Globus pallidus (tissue), 1 donor: ENCODE data around the gene PITPNM2.

Experiments used
- DNase-seq: peaks from one replicate; pipeline ENCODE4 v3.0.0-alpha.2; 2015; ENCODE audit warnings: low spot score

The PITPNM2 gene

GRCh38 chr12:123150744-123151456 lies at the start of gene PITPNM2:
PITPNM2 (minus strand) TSS chr12:123151090; CDS start chr12:123034590, 116,500 bp downstream.
- peak; percentile 39 for DNase-seq

- DNase-seq = no peak
Observed at GRCh38 chr12:123200414-123200813, 49.5 kb upstream of the PITPNM2 start.

GRCh38 chr12:123199936-123200335 lies 49.0 kb upstream of the PITPNM2 start:
- DNase-seq = no peak

GRCh38 chr12:123187637-123188036 lies 36.7 kb upstream of the PITPNM2 start:
- DNase-seq = no peak

GRCh38 chr12:123180171-123180570 lies 29.3 kb upstream of the PITPNM2 start:
- DNase-seq = no peak

- no peak for DNase-seq
Observed at GRCh38 chr12:123171967-123172366, 21.1 kb upstream of the PITPNM2 start.

- DNase-seq = no peak
Observed at GRCh38 chr12:123167329-123167728, 16.4 kb upstream of the PITPNM2 start.

- DNase-seq = no peak
Observed at GRCh38 chr12:123165537-123165936, 14.6 kb upstream of the PITPNM2 start.

GRCh38 chr12:123164710-123165261 lies 13.9 kb upstream of the PITPNM2 start:
- no peak for DNase-seq

- DNase-seq = no peak
Observed at GRCh38 chr12:123164222-123164621, 13.3 kb upstream of the PITPNM2 start.

- DNase-seq = no peak
Observed at GRCh38 chr12:123163227-123163626, 12.3 kb upstream of the PITPNM2 start.

GRCh38 chr12:123160801-123161487 lies 10.1 kb upstream of the PITPNM2 start:
- no peak for DNase-seq

- no peak for DNase-seq
Observed at GRCh38 chr12:123153906-123154305, 3.0 kb upstream of the PITPNM2 start.

GRCh38 chr12:123152833-123153232 lies 1.9 kb upstream of the PITPNM2 start:
- no peak for DNase-seq

- no peak for DNase-seq
Observed at GRCh38 chr12:123151457-123152454, 866 bp upstream of the PITPNM2 start.

GRCh38 chr12:123150275-123150743 lies 581 bp downstream of the PITPNM2 start:
- DNase-seq = no peak

GRCh38 chr12:123149501-123150274 lies 1.2 kb downstream of the PITPNM2 start:
- no peak for DNase-seq

GRCh38 chr12:123149088-123149487 lies 1.8 kb downstream of the PITPNM2 start:
- no peak for DNase-seq

GRCh38 chr12:123148655-123149054 lies 2.2 kb downstream of the PITPNM2 start:
- no peak for DNase-seq

GRCh38 chr12:123148223-123148622 lies 2.7 kb downstream of the PITPNM2 start:
- no peak for DNase-seq

- no peak for DNase-seq
Observed at GRCh38 chr12:123145211-123145610, 5.7 kb downstream of the PITPNM2 start.
